ENCODE data around the gene LMF1. TPM values are rescaled to one million over a fixed set of nuclear protein-coding genes. Genes with fewer than 3 reads are reported as not detected.

Gene LMF1
- total RNA-seq, 3 donors from 2014 or later (not counting 1 experiment from before 2014, with no cell fraction given) = 28.2 to 42.2 (median 41.2) TPM

DNA sequence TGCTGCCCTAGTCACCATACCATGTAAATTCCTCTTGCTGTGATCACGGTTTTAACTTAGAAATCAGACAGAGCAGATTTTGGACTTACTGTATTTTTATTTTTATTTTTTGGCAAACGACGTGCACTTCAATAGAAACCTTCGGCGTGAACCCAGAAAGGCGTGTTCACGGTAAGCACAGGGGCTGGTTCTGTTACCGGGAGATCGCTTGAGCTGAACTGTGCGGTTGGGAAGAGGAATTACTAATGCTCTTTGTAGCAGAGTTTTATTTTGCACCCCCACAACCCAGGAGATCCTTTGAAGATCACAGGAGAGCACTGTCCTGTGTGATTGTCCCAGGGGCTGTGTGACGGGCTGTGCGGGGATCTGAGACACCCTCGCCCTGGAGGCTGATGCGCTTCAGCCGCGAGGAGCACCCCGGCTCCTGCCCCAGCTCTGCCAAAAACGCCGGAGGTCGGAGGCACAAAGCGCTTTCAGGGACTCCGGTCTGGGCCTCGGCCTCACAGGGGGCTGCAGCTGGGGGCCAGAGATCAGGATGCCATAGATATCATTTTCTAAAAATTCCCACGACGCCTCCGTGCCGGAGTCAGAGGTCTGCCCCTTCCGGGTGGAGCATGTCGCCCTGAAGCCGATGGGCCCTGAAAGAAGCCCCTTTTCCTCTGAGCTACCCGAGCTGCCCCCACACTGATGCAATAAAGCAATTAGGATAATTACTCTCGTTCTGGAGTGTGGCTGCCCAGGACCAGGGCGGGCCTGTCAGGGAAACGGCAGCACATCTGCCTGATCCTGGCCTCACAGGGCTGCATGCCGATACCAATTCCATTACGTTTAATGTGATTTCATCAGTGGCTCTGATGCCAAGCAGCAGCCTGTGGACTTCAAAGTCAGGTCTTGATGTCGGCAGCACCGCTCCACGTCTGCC lies 71.8 kb downstream of the LMF1 start:
- Histone ChIP-seq H3K9me3 (ENCODE audit: control insufficient read depth, insufficient read depth, low read length) (no peaks in the 10 kb centered on the region), H3K27ac (ENCODE audit: low read length) (no peak overlapping the region), H3K4me3 (ENCODE audit: low read length) (no peak overlapping the region), H3K27me3 (ENCODE audit: control insufficient read depth, insufficient read depth, low read length) (no peaks in the 10 kb centered on the region), H3K36me3 (ENCODE audit: control insufficient read depth, insufficient read depth, low read length) (no peaks in the 10 kb centered on the region), H3K4me1 (ENCODE audit: control insufficient read depth, insufficient read depth, low read length) (no peaks in the 10 kb centered on the region)
- no peaks in the 10 kb centered on the region for H3K4me1 Mint-ChIP-seq
- DNase-seq (no peak), ATAC-seq (no peak)
- no peaks in the 10 kb centered on the region for H3K27me3 Mint-ChIP-seq (ENCODE audit: low read depth in 2 of 2)
- H3K4me3 Mint-ChIP-seq = no peak overlapping the region
- no peaks in the 10 kb centered on the region for H3K36me3 Mint-ChIP-seq
- TF ChIP-seq, protein P1, sequence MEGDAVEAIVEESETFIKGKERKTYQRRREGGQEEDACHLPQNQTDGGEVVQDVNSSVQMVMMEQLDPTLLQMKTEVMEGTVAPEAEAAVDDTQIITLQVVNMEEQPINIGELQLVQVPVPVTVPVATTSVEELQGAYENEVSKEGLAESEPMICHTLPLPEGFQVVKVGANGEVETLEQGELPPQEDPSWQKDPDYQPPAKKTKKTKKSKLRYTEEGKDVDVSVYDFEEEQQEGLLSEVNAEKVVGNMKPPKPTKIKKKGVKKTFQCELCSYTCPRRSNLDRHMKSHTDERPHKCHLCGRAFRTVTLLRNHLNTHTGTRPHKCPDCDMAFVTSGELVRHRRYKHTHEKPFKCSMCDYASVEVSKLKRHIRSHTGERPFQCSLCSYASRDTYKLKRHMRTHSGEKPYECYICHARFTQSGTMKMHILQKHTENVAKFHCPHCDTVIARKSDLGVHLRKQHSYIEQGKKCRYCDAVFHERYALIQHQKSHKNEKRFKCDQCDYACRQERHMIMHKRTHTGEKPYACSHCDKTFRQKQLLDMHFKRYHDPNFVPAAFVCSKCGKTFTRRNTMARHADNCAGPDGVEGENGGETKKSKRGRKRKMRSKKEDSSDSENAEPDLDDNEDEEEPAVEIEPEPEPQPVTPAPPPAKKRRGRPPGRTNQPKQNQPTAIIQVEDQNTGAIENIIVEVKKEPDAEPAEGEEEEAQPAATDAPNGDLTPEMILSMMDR (IDR thresholded peaks at IDR 0.05) = no peak
- WGBS (ENCODE audit: insufficient coverage) = 94% methylated on average over 38 of the region's 39 CpGs
- no peaks in the 10 kb centered on the region for H3K9me3 Mint-ChIP-seq
- no peak overlapping the region for H3K27ac Mint-ChIP-seq
- intact Hi-C loops (cut with micrococcal nuclease) = no loop called here

DNA sequence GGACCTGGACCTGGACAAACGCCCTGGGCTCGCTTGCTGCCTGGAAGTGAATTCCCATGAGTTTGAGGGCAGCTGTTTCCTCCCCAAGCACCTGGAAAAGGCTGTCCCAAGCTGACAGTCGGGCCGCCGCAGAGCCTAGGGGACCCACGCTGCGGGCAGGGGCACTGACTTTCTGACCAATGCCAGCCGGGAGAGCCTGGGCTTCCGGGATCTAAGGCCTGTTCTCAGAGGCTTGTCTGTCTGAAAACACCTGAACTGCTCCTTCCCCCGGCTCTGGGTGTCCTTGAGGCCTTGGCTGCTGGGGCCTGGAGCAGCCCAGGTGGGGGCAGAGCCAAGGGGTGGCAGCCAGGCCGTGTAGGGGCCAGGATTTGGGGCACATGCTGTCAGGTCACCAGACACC lies 72.6 kb downstream of the LMF1 start:
- Histone ChIP-seq H3K27me3 (ENCODE audit: control insufficient read depth, insufficient read depth, low read length) (no peaks in the 10 kb centered on the region), H3K9me3 (ENCODE audit: control insufficient read depth, insufficient read depth, low read length) (no peaks in the 10 kb centered on the region), H3K4me1 (ENCODE audit: control insufficient read depth, insufficient read depth, low read length) (no peaks in the 10 kb centered on the region), H3K36me3 (ENCODE audit: control insufficient read depth, insufficient read depth, low read length) (no peaks in the 10 kb centered on the region), H3K27ac (ENCODE audit: low read length) (no peak overlapping the region), H3K4me3 (ENCODE audit: low read length) (no peak overlapping the region)
- H3K27me3 Mint-ChIP-seq (ENCODE audit: low read depth in 2 of 2) = no peaks in the 10 kb centered on the region
- 90% methylated on average over 11 of the region's 11 CpGs for WGBS (ENCODE audit: insufficient coverage)
- no peaks in the 10 kb centered on the region for H3K9me3 Mint-ChIP-seq
- H3K27ac Mint-ChIP-seq = no peak overlapping the region
- TF ChIP-seq, protein P1 (IDR thresholded peaks at IDR 0.05) = no peak
- ATAC-seq = no peak
- intact Hi-C loops (cut with micrococcal nuclease) = no loop called here
- no peak for DNase-seq
- H3K4me1 Mint-ChIP-seq = no peaks in the 10 kb centered on the region
- no peak overlapping the region for H3K4me3 Mint-ChIP-seq
- no peaks in the 10 kb centered on the region for H3K36me3 Mint-ChIP-seq

DNA sequence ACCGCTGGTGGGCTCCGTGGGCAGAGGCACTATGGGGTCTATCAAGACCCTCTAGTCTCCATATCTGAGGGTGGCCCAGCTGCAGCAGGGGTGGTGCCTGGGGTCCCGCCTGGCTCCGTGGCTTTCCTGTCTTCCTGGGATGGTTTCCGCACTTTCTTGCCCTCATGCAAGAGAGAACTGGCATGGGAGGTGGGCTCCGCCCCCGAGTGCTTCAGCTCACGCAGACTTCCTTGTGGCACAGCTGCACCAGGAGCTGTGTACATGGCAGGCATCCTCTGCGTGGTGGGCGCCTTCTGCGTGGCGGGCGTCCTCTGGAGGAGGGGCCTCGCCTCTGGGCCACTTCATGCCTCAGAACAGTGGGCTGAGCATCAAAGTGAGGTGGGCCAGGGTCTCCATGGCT lies 73.1 kb downstream of the LMF1 start:
- WGBS (ENCODE audit: insufficient coverage) = 71% methylated on average over 14 of the region's 14 CpGs

More for the DNA sequence above, 73.1 kb downstream of the LMF1 start:
- no peak overlapping the region for H3K4me3 ChIP-seq (ENCODE audit: low read length)
- DNase-seq (no peak), ATAC-seq (no peak)
- no peak overlapping the region for H3K27ac ChIP-seq (ENCODE audit: low read length)
- no peak overlapping the region for H3K4me3 Mint-ChIP-seq
- H3K36me3 ChIP-seq (ENCODE audit: control insufficient read depth, insufficient read depth, low read length) = peaks cover under 1% of the 10 kb centered on the region
- intact Hi-C loops (cut with micrococcal nuclease) = no loop called here
- no peaks in the 10 kb centered on the region for H3K36me3 Mint-ChIP-seq
- H3K27me3 ChIP-seq (ENCODE audit: control insufficient read depth, insufficient read depth, low read length) = no peaks in the 10 kb centered on the region
- TF ChIP-seq, protein P1 (IDR thresholded peaks at IDR 0.05) = no peak
- no peaks in the 10 kb centered on the region for H3K9me3 Mint-ChIP-seq
- no peaks in the 10 kb centered on the region for H3K4me1 Mint-ChIP-seq
- no peaks in the 10 kb centered on the region for H3K27me3 Mint-ChIP-seq (ENCODE audit: low read depth in 2 of 2)
- no peaks in the 10 kb centered on the region for H3K9me3 ChIP-seq (ENCODE audit: control insufficient read depth, insufficient read depth, low read length)
- no peak overlapping the region for H3K27ac Mint-ChIP-seq
- H3K4me1 ChIP-seq (ENCODE audit: control insufficient read depth, insufficient read depth, low read length) = no peaks in the 10 kb centered on the region

Measured in natural killer cell (primary cell).